Right atrium auricular region (tissue), 2 donors: ENCODE measurements around the gene CPXM2. TPM values are rescaled to one million over a fixed set of nuclear protein-coding genes. Genes with fewer than 3 reads are reported as not detected.

Experiments
- DNase-seq: peaks from one replicate; pipeline ENCODE4 v3.0.0-alpha.2; 2019; ENCODE audit warnings: low spot score
- H3K27ac ChIP-seq, 2 donors: fragments of 200-600 bp; sonication (generic); 1 replicate in 1 of 2; 2 replicates in 1 of 2; pipeline ENCODE4 v1.5.1; 2016 to 2019
- H3K27me3 ChIP-seq, 2 donors: fragments of 200-600 bp; sonication (generic); one replicate each; pipeline versions ENCODE4 v1.5.1 to v1.6.0; 2017 to 2019
- H3K36me3 ChIP-seq: fragments of 200-600 bp; sonication (generic); one replicate; pipeline ENCODE4 v1.5.1; 2016
- H3K4me1 ChIP-seq, 2 donors: fragments of 200-600 bp; sonication (generic); one replicate each; pipeline versions ENCODE4 v1.5.1 to v1.6.0; 2017 to 2019
- H3K4me3 ChIP-seq, 2 donors: fragments of 200-600 bp; sonication (generic); 1 replicate in 1 of 2; 2 replicates in 1 of 2; pipeline ENCODE4 v1.5.1; 2017 to 2019; ENCODE audit warnings: mild to moderate bottlenecking in 1 of 2, moderate library complexity in 1 of 2
- H3K9me3 ChIP-seq, 2 donors: fragments of 200-600 bp; sonication (generic); one replicate each; pipeline ENCODE4 v1.5.1; 2019
- CTCF ChIP-seq, 2 donors: fragments of 200-600 bp; sonication (generic); IDR thresholded peaks; one replicate each; pipeline ENCODE4 v1.5.1; 2019; ENCODE audit warnings: antibody characterized with exemption in 2 of 2
- total RNA-seq, 2 donors: library from RNA; depleted of rRNA; stranded (reverse); fragments of >200 nt; gene quantifications; one replicate each; pipeline ENCODE4 v1.1.0, GENCODE V29; 2016

Gene CPXM2
- total RNA-seq, 2 donors from 2014 or later: 8.3 to 8.5 TPM

DNA sequence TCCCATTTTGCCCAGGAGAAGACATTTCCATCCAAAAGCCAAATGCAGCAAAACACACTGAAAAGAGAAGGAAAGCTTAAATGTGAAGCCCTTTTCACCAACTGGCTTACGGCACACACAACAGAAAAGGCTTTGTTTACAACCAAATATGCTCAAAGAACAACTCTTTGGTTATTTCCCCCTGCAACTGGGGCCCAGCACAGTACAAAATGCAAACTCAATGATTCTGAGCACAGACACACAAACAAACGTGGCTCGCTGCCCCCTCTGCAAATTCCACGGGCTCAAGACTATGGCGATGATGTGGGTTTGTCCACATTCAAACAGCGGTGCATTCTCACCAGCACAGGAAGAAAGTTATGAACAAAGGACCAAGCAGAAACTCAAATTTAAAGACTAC lies 5.3 kb downstream of the CPXM2 start:
- Histone ChIP-seq H3K27ac (no peak overlapping the region), H3K36me3 (no peaks in the 10 kb centered on the region)
- no peak for TF ChIP-seq CTCF (IDR thresholded peaks at IDR 0.05)

GRCh38 chr10:123885406-123886170 lies 6.0 kb downstream of the CPXM2 start:
- peak overlapping the region; percentile 8 to 22 for H3K27ac ChIP-seq
- DNase-seq: peak; percentile 71
- no peak for TF ChIP-seq CTCF (IDR thresholded peaks at IDR 0.05)
- no peak overlapping the region for H3K4me3 ChIP-seq
- H3K9me3 ChIP-seq: no peaks in the 10 kb centered on the region
- no peaks in the 10 kb centered on the region for H3K36me3 ChIP-seq
- peaks cover 0 to 4% of the 10 kb centered on the region in 2 donors for H3K4me1 ChIP-seq
- no peaks in the 10 kb centered on the region for H3K27me3 ChIP-seq

More for the DNA sequence above, 5.3 kb downstream of the CPXM2 start:
- H3K4me1 ChIP-seq: peaks cover 0 to 11% of the 10 kb centered on the region in 2 donors
- no peak overlapping the region for H3K4me3 ChIP-seq
- H3K27me3 ChIP-seq: no peaks in the 10 kb centered on the region
- no peaks in the 10 kb centered on the region for H3K9me3 ChIP-seq
- no peak for DNase-seq

DNA sequence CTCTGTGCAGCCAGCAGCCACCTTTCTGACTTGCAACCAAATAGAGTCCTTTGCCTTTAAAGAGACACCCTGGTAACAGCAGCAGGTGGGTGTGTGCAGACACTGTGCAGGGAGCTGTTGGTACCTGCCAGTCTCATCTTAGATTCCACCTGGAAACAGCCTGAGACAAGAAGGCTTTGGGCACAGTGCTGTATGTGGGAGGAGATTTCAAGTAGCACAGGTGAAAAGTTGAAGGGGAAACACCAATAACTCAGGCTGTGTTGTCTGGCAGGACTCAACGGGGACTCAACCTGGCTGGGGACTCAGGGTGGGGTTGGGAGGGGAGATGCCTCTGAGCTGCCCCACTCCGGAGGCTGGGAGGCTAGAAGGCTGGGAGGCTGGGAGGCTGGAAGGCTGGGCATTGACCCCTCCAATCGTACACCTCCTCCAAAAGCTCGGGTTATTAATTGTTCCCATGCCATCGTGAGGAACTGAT lies 6.7 kb downstream of the CPXM2 start:
- Histone ChIP-seq H3K27me3 (no peaks in the 10 kb centered on the region), H3K27ac (peak overlapping the region; percentile 8 to 22), H3K4me3 (no peak overlapping the region), H3K36me3 (no peaks in the 10 kb centered on the region), H3K9me3 (no peaks in the 10 kb centered on the region), H3K4me1 (peaks cover 0 to 3% of the 10 kb centered on the region in 2 donors)
- no peak for DNase-seq
- no peak for TF ChIP-seq CTCF (IDR thresholded peaks at IDR 0.05)

GRCh38 chr10:123884351-123884906 lies 7.2 kb downstream of the CPXM2 start:
- TF ChIP-seq CTCF (IDR thresholded peaks at IDR 0.05): no peak
- DNase-seq: no peak
- no peaks in the 10 kb centered on the region for H3K36me3 ChIP-seq
- peaks cover 0 to 3% of the 10 kb centered on the region in 2 donors for H3K4me1 ChIP-seq
- no peaks in the 10 kb centered on the region for H3K9me3 ChIP-seq
- H3K27ac ChIP-seq: no peak overlapping the region
- no peaks in the 10 kb centered on the region for H3K27me3 ChIP-seq
- H3K4me3 ChIP-seq: no peak overlapping the region

- H3K4me3 ChIP-seq: no peak overlapping the region
- H3K27ac ChIP-seq: no peak overlapping the region
- H3K9me3 ChIP-seq: no peaks in the 10 kb centered on the region
- H3K36me3 ChIP-seq: no peaks in the 10 kb centered on the region
- no peak for TF ChIP-seq CTCF (IDR thresholded peaks at IDR 0.05)
- no peak for DNase-seq
- no peaks in the 10 kb centered on the region for H3K27me3 ChIP-seq
- H3K4me1 ChIP-seq: peaks cover 0 to 3% of the 10 kb centered on the region in 2 donors
These were observed 7.8 kb downstream of the CPXM2 start for GRCh38 chr10:123883673-123884320.
